GM12892 (cell line): ENCODE measurements around the gene PDE4B.
A peak's percentile ranks its signal among the peaks of the same experiment; 100 is the strongest.

ENCODE experiments used
- DNase-seq: peaks from one replicate; pipeline ENCODE4 v3.0.0; 2011; ENCODE audit not compliant: insufficient read length
- FAIRE-seq: peaks from 2 replicates; lab custom pipeline; 2011; peaks lifted over from hg19 to GRCh38; lab: Jason Lieb, UNC
- POLR2A ChIP-seq: IDR thresholded peaks from 2 replicates; pipeline ENCODE4 v1.6.1; 2011; ENCODE audit warnings: low read depth, low read length, control low read depth
- POLR2AphosphoS5 ChIP-seq: IDR thresholded peaks from 2 replicates; pipeline ENCODE4 v1.6.1; 2011; ENCODE audit warnings: low read depth, low read length, control low read depth
- TAF1 ChIP-seq: IDR thresholded peaks from 2 replicates; pipeline ENCODE4 v1.6.1; 2011; ENCODE audit warnings: low read depth, mild to moderate bottlenecking, control low read depth, low read length, borderline replicate concordance

The PDE4B gene

GRCh38 chr1:65942476-65942875 is 149.8 kb downstream of the PDE4B start:
- FAIRE-seq, result no peak

GRCh38 chr1:65946376-65946775 is 153.7 kb downstream of the PDE4B start:
- TF ChIP-seq POLR2AphosphoS5, result no peak
- TF ChIP-seq TAF1, result no peak
- TF ChIP-seq POLR2A, result no peak
- no peak for FAIRE-seq
- no peak for DNase-seq

More at GRCh38 chr1:65942476-65942875, 149.8 kb downstream of the PDE4B start:
- DNase-seq, result no peak
- TF ChIP-seq POLR2AphosphoS5 (no peak), TAF1 (no peak), POLR2A (no peak)

GRCh38 chr1:65946960-65947359 is 154.3 kb downstream of the PDE4B start:
- FAIRE-seq, result no peak
- TF ChIP-seq TAF1 (no peak), POLR2AphosphoS5 (no peak), POLR2A (no peak)
- DNase-seq, result no peak

GRCh38 chr1:65948609-65949229 is 156.0 kb downstream of the PDE4B start:
- TF ChIP-seq POLR2AphosphoS5, result no peak
- TF ChIP-seq POLR2A, result no peak
- TF ChIP-seq TAF1, result no peak
- DNase-seq, result no peak
- FAIRE-seq, result no peak

GRCh38 chr1:65949230-65949626 is 156.5 kb downstream of the PDE4B start:
- DNase-seq (no peak), FAIRE-seq (no peak)
- TF ChIP-seq POLR2AphosphoS5 (no peak), POLR2A (no peak), TAF1 (no peak)

GRCh38 chr1:65949933-65950332 is 157.2 kb downstream of the PDE4B start:
- TF ChIP-seq TAF1 (no peak), POLR2A (no peak), POLR2AphosphoS5 (no peak)
- FAIRE-seq (no peak), DNase-seq (no peak)

GRCh38 chr1:65952696-65953095 is 160.0 kb downstream of the PDE4B start:
- FAIRE-seq (no peak), DNase-seq (no peak)
- TF ChIP-seq TAF1 (no peak), POLR2A (no peak)

GRCh38 chr1:65953170-65953569 is 160.5 kb downstream of the PDE4B start:
- FAIRE-seq (no peak), DNase-seq (no peak)
- TF ChIP-seq POLR2A, result no peak
- no peak for TF ChIP-seq POLR2AphosphoS5
- TF ChIP-seq TAF1, result no peak

GRCh38 chr1:65955071-65955470 is 162.4 kb downstream of the PDE4B start:
- DNase-seq, result no peak
- FAIRE-seq, result no peak
- TF ChIP-seq POLR2A (no peak), POLR2AphosphoS5 (no peak)

GRCh38 chr1:65955503-65955902 is 162.8 kb downstream of the PDE4B start:
- TF ChIP-seq TAF1, result no peak
- TF ChIP-seq POLR2A, result no peak
- no peak for TF ChIP-seq POLR2AphosphoS5
- no peak for FAIRE-seq
- DNase-seq, result no peak

GRCh38 chr1:65958561-65959350 is 166.1 kb downstream of the PDE4B start:
- no peak for FAIRE-seq
- TF ChIP-seq POLR2AphosphoS5 (no peak), POLR2A (no peak)
- peak; percentile 1 for DNase-seq

- FAIRE-seq (no peak), DNase-seq (no peak)
- TF ChIP-seq TAF1 (no peak), POLR2AphosphoS5 (no peak), POLR2A (no peak)
Observed at GRCh38 chr1:65959896-65960567, 167.3 kb downstream of the PDE4B start.
